Measurements from ENCODE around the gene SMPD4. TPM values are rescaled to one million over a fixed set of nuclear protein-coding genes. Genes with fewer than 3 reads are reported as not detected.
"Not testable (repeated sequence)": the region's sequence is repeated elsewhere in the genome, so short reads cannot be mapped to it uniquely, and the experiment has no call there.

The SMPD4 gene
- total and polyA plus RNA-seq, 2 donors: 15.6 to 40.8 TPM

DNA sequence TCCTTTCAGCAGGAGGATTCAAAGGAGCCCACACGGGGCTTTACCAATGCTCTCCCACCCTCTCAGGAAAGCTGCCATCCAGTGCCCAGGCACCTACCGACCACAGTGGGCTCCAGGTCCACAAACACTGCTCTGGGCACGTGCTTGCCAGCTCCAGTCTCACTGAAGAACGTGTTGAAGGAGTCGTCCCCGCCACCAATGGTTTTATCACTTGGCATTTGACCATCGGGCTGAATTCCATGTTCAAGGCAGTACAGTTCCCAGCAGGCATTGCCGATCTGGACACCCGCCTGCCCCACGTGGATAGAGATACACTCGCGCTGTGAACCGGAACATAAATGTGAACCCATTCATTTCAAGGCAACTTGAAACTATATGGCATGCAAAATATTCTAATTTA, 14.7 kb upstream of the SMPD4 start:
- WGBS: 82% methylated on average over 10 of the region's 13 CpGs

DNA sequence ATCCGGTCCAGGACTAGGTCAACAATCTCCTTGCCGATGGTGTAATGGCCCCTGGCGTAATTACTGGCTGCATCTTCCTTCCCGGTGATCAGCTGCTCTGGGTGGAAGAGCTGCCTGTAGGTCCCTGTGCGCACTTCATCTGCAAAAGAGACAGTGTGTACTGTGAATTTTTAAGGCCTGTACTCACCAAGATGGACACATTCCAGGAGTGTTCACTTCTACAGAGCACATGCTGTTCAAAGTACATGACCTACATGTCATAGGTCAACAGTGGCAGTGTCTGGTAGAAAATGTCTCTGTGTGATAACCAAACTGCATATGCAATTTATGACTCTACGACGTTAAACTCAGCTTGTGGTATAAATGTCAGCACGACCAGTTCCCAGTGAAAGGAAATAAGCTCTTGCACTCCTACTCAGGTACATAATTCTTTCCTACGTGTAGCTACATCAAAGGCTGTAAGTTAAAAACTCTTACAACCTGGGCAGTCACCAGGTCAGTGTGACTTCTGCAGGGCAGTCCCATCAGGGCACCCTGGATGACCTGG, 13.8 kb upstream of the SMPD4 start:
- not testable (repeated sequence) for H3K4me1 ChIP-seq (ENCODE audit: insufficient read depth); H3K36me3 ChIP-seq (ENCODE audit: insufficient read depth); H3K4me3 ChIP-seq (ENCODE audit: low read depth, low read length); DNase-seq (ENCODE audit: extremely low spot score); H3K27ac ChIP-seq (ENCODE audit: low read depth)
- 83% methylated on average over 9 of the region's 9 CpGs for WGBS

More for the DNA sequence above, 14.7 kb upstream of the SMPD4 start:
- H3K36me3 ChIP-seq (ENCODE audit: insufficient read depth); H3K4me1 ChIP-seq (ENCODE audit: insufficient read depth); DNase-seq (ENCODE audit: extremely low spot score); H3K4me3 ChIP-seq (ENCODE audit: low read depth, low read length); H3K27ac ChIP-seq (ENCODE audit: low read depth): not testable (repeated sequence)

DNA sequence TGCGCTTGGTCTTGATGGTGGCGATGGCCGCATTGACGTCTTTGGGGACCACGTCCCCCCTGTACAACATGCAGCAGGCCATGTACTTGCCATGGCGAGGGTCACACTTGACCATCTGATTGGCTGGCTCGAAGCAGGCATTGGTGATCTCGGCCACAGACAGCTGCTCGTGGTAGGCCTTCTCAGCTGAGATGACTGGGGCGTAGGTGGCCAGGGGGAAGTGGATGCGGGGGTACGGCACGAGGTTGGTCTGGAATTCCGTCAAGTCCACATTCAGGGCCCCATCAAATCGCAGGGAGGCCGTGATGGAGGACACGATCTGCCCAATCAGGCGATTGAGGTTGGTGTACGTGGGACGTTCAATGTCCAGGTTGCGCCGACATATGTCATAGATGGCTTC, 12.4 kb upstream of the SMPD4 start:
- 88% methylated on average over 22 of the region's 22 CpGs for WGBS

DNA sequence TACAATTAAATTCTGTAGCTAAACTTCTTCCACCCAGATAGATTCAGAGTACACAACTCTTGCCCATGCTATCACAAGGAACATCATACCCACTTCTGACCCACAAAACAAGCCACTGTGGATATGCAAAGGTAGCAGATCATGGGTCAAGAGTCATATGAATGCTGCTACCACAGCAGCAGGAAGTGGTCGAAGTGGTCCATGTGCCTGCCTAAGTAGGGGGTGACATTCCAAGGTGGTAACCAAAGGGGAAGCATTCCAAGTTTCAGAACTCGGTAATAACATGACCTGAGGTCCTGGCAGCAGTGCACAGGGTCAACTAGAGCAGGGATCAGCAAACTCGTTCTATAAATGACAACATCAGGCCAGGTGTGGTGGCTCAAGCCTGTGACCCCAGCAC, 11.0 kb upstream of the SMPD4 start:
- H3K27ac ChIP-seq (ENCODE audit: low read depth); DNase-seq (ENCODE audit: extremely low spot score); H3K4me3 ChIP-seq (ENCODE audit: low read depth, low read length); H3K36me3 ChIP-seq (ENCODE audit: insufficient read depth); H3K4me1 ChIP-seq (ENCODE audit: insufficient read depth): not testable (repeated sequence)
- 84% methylated on average over 3 of the region's 3 CpGs for WGBS

More for the DNA sequence above, 12.4 kb upstream of the SMPD4 start:
- not testable (repeated sequence) for H3K36me3 ChIP-seq (ENCODE audit: insufficient read depth); H3K4me3 ChIP-seq (ENCODE audit: low read depth, low read length); H3K4me1 ChIP-seq (ENCODE audit: insufficient read depth); DNase-seq (ENCODE audit: extremely low spot score); H3K27ac ChIP-seq (ENCODE audit: low read depth)

DNA sequence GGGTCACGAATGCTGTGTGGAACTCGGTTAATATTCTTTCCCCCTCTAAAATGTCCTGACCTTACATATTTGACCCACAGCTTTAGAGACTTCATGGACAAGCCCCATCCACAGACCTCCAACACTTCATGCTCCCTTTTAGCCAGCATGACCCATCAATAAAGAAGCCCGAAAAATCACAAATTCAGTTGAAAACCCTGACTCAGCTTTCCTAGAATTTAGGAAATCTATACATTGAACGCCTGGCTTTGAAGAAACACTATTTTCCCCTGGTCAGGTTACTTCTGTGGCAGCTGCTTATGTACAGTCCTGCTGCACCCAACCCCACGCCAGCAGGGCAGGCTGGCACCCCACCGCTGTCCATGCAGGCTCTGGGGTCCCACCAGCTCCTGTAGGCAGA, 9.9 kb upstream of the SMPD4 start:
- not testable (repeated sequence) for H3K36me3 ChIP-seq (ENCODE audit: insufficient read depth); DNase-seq (ENCODE audit: extremely low spot score); H3K4me3 ChIP-seq (ENCODE audit: low read depth, low read length); H3K27ac ChIP-seq (ENCODE audit: low read depth); H3K4me1 ChIP-seq (ENCODE audit: insufficient read depth)
- WGBS: 94% methylated on average over 6 of the region's 6 CpGs

DNA sequence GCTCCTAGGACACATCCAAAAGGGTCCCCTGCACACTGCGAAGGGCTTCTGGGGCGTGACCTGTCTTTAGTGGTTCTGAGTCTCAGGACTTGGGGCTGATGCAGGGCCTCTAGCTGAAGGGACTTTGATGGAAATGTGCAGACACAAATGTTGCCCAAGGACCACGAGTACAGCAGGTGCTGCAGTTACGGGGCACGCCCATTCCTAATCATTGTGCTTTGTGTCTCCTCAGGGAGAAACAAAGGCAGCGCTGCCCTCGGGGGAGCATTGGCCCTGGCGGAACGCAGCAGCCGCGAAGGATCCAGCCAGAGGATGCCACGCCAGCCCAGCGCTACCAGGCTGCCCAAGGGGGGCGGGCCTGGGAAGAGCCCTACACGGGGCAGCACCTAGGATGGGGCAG, 8.8 kb upstream of the SMPD4 start:
- WGBS: 92% methylated on average over 15 of the region's 15 CpGs
- Histone ChIP-seq H3K27ac (ENCODE audit: low read depth) (no peak overlapping the region), H3K4me3 (ENCODE audit: low read depth, low read length) (no peak overlapping the region), H3K4me1 (ENCODE audit: insufficient read depth) (no peaks in the 10 kb centered on the region), H3K36me3 (ENCODE audit: insufficient read depth) (no peaks in the 10 kb centered on the region)
- DNase-seq (ENCODE audit: extremely low spot score): no peak

DNA sequence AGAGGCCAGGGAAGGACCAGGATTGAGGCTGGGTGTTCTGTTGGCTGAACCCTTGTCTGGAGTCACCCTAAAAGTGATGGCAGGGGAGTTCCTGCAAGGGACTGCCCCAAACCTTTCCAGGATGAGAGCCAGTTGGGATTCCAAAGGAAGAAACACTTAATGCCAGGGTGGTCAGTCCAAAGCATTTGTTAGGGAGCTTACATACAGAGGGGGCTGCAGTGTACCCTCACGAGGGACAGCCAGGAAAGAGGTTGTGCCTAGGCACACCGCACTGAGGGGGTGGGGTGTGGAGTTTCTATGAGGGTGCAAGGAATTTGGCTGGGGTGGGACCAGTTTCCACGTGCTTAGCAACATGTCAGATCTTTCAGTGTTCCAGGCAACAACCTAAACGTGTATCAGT, 7.6 kb upstream of the SMPD4 start:
- 74% methylated on average over 4 of the region's 4 CpGs for WGBS

DNA sequence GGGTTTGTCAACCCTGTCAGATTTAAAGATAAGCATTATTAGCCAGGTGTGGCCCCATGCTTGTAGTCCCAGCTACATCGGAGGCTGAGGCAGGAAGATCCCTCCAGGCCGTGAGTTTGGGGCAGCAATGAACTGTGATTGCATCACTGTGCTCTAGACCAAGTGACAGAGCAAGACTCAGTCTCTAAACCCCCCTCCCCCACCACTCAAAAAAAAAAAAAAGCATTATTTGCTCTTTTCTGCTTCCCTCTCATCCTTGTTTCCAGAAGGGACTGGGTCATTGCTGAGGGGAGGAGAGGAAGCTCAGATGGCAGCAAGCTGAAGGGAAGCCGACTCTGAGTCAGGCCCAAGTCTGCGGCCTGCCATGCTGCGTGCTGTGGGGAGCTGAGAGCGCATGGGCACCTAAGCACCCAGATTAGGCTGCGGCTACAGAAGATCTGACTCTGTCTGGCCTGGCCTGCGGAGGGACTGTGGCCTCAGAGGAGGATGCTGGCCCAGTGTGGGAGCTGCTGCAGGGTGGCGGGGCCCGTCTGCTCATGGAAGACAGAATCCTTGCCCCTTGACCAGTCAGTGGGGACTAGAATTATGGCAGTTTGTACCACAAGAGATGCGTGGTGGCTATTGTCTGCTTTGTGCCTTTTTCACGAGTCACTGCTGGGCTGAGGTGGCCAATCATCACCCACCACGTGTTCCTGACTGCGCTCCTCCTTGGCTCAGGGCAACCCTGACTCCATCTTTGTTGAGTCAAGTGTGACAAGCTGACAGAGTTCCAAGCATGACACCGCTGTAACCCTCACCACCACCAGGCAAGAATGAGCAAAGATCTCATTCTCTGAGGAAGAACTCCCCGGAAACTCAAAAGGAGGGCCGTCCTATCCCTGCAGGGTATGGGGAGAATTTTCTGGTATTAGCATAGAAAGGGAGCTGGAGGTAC, 6.7 kb upstream of the SMPD4 start:
- not testable (repeated sequence) for DNase-seq (ENCODE audit: extremely low spot score); H3K4me1 ChIP-seq (ENCODE audit: insufficient read depth); H3K27ac ChIP-seq (ENCODE audit: low read depth); H3K4me3 ChIP-seq (ENCODE audit: low read depth, low read length); H3K36me3 ChIP-seq (ENCODE audit: insufficient read depth)
- 90% methylated on average over 17 of the region's 17 CpGs for WGBS

More for the DNA sequence above, 7.6 kb upstream of the SMPD4 start:
- H3K4me1 ChIP-seq (ENCODE audit: insufficient read depth); H3K4me3 ChIP-seq (ENCODE audit: low read depth, low read length); H3K27ac ChIP-seq (ENCODE audit: low read depth); DNase-seq (ENCODE audit: extremely low spot score); H3K36me3 ChIP-seq (ENCODE audit: insufficient read depth): not testable (repeated sequence)

DNA sequence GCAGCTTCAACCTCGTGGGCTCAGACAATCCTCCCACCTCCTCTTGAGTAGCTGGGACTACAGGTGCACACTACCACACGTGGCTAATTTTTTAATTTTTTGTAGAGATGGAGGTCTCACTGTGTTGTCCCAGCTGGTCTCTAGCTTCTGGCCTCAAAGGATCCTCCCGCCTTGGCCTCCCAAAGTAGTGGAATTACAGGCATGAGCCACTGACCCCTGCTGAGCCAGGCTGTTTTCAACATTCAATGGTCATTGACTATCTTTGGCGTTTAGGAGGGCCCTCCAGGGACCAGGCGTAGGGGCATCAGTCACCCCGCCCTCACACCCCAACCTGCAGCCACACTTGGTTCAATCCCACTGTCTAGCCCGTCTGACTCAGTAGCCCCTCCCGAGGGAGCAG, 5.9 kb upstream of the SMPD4 start:
- Histone ChIP-seq H3K4me3 (ENCODE audit: low read depth, low read length) (no peak overlapping the region), H3K4me1 (ENCODE audit: insufficient read depth) (no peaks in the 10 kb centered on the region), H3K27ac (ENCODE audit: low read depth) (no peak overlapping the region), H3K36me3 (ENCODE audit: insufficient read depth) (no peaks in the 10 kb centered on the region)
- no peak for DNase-seq (ENCODE audit: extremely low spot score)
- WGBS: 77% methylated on average over 8 of the region's 8 CpGs

DNA sequence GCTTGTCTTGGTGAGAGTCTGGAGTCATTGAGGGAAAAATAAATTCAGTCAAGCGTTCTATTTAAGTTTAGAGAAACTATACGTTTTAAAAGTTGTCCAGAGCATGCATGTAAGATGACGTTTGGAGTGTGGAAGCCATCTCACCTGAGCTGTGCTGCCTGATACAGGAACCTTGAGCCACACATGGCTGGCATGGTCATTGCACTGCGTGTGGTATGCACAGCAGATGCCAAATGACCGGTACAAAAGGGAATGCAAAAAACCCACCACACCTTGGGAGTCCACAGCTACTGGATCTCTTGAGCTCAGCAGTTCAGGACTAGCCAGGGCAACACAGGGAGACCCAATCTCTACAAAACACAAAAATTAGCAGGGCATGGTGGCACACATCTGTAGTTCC, 5.0 kb upstream of the SMPD4 start:
- Histone ChIP-seq H3K36me3 (ENCODE audit: insufficient read depth) (no peaks in the 10 kb centered on the region), H3K27ac (ENCODE audit: low read depth) (no peak overlapping the region), H3K4me3 (ENCODE audit: low read depth, low read length) (no peak overlapping the region), H3K4me1 (ENCODE audit: insufficient read depth) (no peaks in the 10 kb centered on the region)
- WGBS: 87% methylated on average over 5 of the region's 5 CpGs
- DNase-seq (ENCODE audit: extremely low spot score): no peak

DNA sequence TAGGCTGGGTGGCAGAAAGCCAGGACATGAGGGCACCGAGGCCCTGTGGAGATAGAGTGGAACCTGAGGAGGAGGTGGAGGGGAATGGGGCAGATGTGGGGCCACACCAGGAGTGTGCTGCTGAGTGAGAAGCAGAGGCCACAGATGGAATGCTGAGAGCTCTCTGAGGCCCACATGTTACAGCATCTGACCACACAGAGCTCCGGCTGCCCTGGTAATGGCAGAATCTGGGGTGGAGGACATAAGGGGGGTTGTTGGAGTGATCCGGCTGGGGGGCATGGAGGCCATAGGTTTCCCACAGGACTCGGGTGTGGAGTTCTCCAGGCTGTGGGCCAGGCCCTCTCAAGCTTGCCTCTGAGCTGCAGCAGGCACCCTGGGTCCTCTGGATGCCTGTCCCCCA, 4.5 kb upstream of the SMPD4 start:
- no peak for DNase-seq (ENCODE audit: extremely low spot score)
- H3K27ac ChIP-seq (ENCODE audit: low read depth): no peak overlapping the region
- no peaks in the 10 kb centered on the region for H3K36me3 ChIP-seq (ENCODE audit: insufficient read depth)
- no peaks in the 10 kb centered on the region for H3K4me1 ChIP-seq (ENCODE audit: insufficient read depth)
- 76% methylated on average over 4 of the region's 4 CpGs for WGBS
- H3K4me3 ChIP-seq (ENCODE audit: low read depth, low read length): no peak overlapping the region

DNA sequence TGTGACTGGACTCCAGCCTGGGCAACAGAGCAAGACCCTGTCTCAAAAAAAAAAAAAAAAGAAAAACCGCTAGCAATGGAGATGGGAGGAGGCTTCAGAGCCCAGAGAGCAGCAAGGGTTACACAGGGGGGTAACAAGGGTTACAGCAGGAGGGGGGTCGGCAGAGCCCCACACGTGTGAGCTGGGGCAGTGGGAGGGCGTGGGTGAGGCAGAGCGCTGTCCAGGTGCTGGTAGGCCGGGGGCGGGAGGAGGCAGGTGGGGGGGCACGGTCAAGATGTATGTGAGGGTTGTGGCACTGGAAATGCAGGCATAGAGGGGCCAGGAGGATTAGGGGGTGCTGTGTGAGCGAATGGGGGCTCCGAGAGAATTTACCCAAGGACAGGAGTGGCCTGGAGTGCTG, 4.0 kb upstream of the SMPD4 start:
- no peak for DNase-seq (ENCODE audit: extremely low spot score)
- H3K4me1 ChIP-seq (ENCODE audit: insufficient read depth): peaks cover under 1% of the 10 kb centered on the region
- no peaks in the 10 kb centered on the region for H3K36me3 ChIP-seq (ENCODE audit: insufficient read depth)
- no peak overlapping the region for H3K4me3 ChIP-seq (ENCODE audit: low read depth, low read length)
- 90% methylated on average over 10 of the region's 10 CpGs for WGBS
- H3K27ac ChIP-seq (ENCODE audit: low read depth): no peak overlapping the region

DNA sequence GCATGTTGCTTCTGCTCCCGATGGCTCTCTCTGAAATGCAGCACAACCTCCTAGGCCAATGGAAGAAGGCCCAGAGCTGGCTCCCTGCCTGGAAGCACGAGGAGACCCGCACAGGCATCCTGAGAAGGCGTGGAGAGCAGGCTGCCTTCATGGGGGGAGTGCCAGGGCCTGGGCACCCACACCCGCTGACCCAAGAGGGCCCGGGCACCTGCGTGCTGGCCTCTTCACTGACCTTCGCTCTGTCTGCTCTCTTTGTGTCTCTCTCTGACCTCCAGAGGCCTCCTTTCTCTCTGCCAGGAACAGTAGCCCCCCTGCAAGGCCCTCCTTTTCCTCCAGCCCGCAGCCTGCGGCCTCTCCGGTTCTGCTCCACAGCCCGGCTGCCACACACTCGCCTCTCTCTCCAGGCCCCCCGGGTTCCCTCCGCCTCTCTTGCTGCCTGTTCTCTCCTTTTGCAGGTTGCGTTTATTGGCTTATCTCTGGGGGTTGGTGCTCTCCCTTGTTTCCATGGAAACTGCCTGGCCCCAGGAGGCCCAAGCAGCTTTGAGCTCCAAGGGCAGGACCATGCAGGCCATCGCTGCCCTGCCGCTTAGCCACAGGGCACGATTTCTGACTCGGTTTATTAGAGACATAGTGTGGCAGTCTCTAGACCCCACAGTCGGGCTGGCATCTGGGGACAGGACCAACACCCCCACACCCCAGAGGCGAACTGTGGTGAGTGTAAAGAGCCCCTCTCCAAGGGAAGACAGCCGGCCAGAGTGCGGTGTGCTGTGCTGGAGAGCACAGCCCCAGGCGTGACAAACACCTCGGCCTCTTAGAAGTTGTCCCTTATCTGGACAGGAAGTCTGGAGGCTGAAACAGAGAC, 2.3 kb upstream of the SMPD4 start:
- H3K4me1 ChIP-seq (ENCODE audit: insufficient read depth): peaks cover 1% of the 10 kb centered on the region
- H3K36me3 ChIP-seq (ENCODE audit: insufficient read depth): no peaks in the 10 kb centered on the region
- 50% methylated on average over 26 of the region's 26 CpGs for WGBS
- DNase-seq (ENCODE audit: extremely low spot score): no peak
- H3K27ac ChIP-seq (ENCODE audit: low read depth): no peak overlapping the region
- H3K4me3 ChIP-seq (ENCODE audit: low read depth, low read length): no peak overlapping the region
